GM18517 (cell line): ENCODE measurements around the gene KIF24.
"Not testable (repeated sequence)": the region's sequence is repeated elsewhere in the genome, so short reads cannot be mapped to it uniquely, and the experiment has no call there.

Source experiments
- ATAC-seq: cut with Tn5 transposase; IDR thresholded peaks from one replicate; pipeline ENCODE4 v1.9.1; 2021; ENCODE audit warnings: mild to moderate bottlenecking, moderate library complexity; ENCODE audit not compliant: unreplicated experiment

Gene KIF24

GRCh38 chr9:34328987-34329832 is at the start of gene KIF24, which contains the start of gene NUDT2:
Gene KIF24, minus strand, starts transcription at chr9:34329268. Its CDS starts 17,922 bp downstream, at chr9:34311346.
Gene NUDT2, plus strand, starts transcription at chr9:34329569. Its CDS starts 9,471 bp downstream, at chr9:34339040.
- ATAC-seq, result peak; percentile 95

- ATAC-seq, result no peak
Observed at GRCh38 chr9:34378376-34379060, 49.5 kb upstream of the KIF24 start.

- no peak for ATAC-seq
Observed at GRCh38 chr9:34377404-34377746, 48.3 kb upstream of the KIF24 start.

- ATAC-seq, result peak; percentile 81
Observed at GRCh38 chr9:34376596-34377403, 47.7 kb upstream of the KIF24 start, which contains the start of gene MYORG. Gene MYORG, minus strand, starts transcription at chr9:34376898. Its CDS starts 3,955 bp downstream, at chr9:34372943.

GRCh38 chr9:34375901-34376595 is 47.0 kb upstream of the KIF24 start:
- peak; percentile 32 for ATAC-seq

- ATAC-seq, result no peak
Observed at GRCh38 chr9:34374905-34375552, 46.0 kb upstream of the KIF24 start.

GRCh38 chr9:34374339-34374738 is 45.3 kb upstream of the KIF24 start:
- ATAC-seq, result no peak

GRCh38 chr9:34373749-34374148 is 44.7 kb upstream of the KIF24 start:
- no peak for ATAC-seq

GRCh38 chr9:34372467-34373011 is 43.5 kb upstream of the KIF24 start:
- ATAC-seq, result no peak

- no peak for ATAC-seq
Observed at GRCh38 chr9:34371886-34372466, 42.9 kb upstream of the KIF24 start.

- ATAC-seq, result no peak
Observed at GRCh38 chr9:34370970-34371880, 42.2 kb upstream of the KIF24 start.

- ATAC-seq, result no peak
Observed at GRCh38 chr9:34370335-34370969, 41.4 kb upstream of the KIF24 start.

GRCh38 chr9:34369636-34370035 is 40.6 kb upstream of the KIF24 start:
- ATAC-seq, result no peak

- not testable (repeated sequence) for ATAC-seq
Observed at GRCh38 chr9:34368796-34369195, 39.7 kb upstream of the KIF24 start.

- ATAC-seq, result not testable (repeated sequence)
Observed at GRCh38 chr9:34367751-34368410, 38.8 kb upstream of the KIF24 start.

GRCh38 chr9:34366365-34366764 is 37.3 kb upstream of the KIF24 start:
- ATAC-seq, result no peak

GRCh38 chr9:34365282-34365681 is 36.2 kb upstream of the KIF24 start:
- ATAC-seq, result no peak
